ENCODE measurements around the gene SIRT7.
"Not testable (repeated sequence)": the region's sequence is repeated elsewhere in the genome, so short reads cannot be mapped to it uniquely, and the experiment has no call there.

The SIRT7 gene

GRCh38 chr17:81957691-81958432 lies 39.9 kb upstream of the SIRT7 start:
- H3K4me3 ChIP-seq: no peak overlapping the region
- DNase-seq (ENCODE audit: low spot score): no peak
- TF ChIP-seq CTCF (IDR thresholded peaks at IDR 0.05): no peak
- no peak overlapping the region for H3K27ac ChIP-seq

GRCh38 chr17:81956607-81957589 lies 38.9 kb upstream of the SIRT7 start:
- no peak for DNase-seq (ENCODE audit: low spot score)
- H3K4me3 ChIP-seq: no peak overlapping the region
- TF ChIP-seq CTCF (IDR thresholded peaks at IDR 0.05): no peak
- H3K27ac ChIP-seq: no peak overlapping the region

- H3K27ac ChIP-seq: no peak overlapping the region
- no peak for DNase-seq (ENCODE audit: low spot score)
- no peak for TF ChIP-seq CTCF (IDR thresholded peaks at IDR 0.05)
- no peak overlapping the region for H3K4me3 ChIP-seq
These were observed 38.0 kb upstream of the SIRT7 start for GRCh38 chr17:81955756-81956544.

- Histone ChIP-seq H3K27ac (no peak overlapping the region), H3K4me3 (no peak overlapping the region)
- TF ChIP-seq CTCF (IDR thresholded peaks at IDR 0.05): no peak
- DNase-seq (ENCODE audit: low spot score): no peak
These were observed 37.2 kb upstream of the SIRT7 start for GRCh38 chr17:81955058-81955681.

GRCh38 chr17:81954131-81955057 lies 36.4 kb upstream of the SIRT7 start:
- DNase-seq (ENCODE audit: low spot score): no peak
- Histone ChIP-seq H3K27ac (no peak overlapping the region), H3K4me3 (no peak overlapping the region)
- no peak for TF ChIP-seq CTCF (IDR thresholded peaks at IDR 0.05)

- not testable (repeated sequence) for H3K27ac ChIP-seq; DNase-seq (ENCODE audit: low spot score); H3K4me3 ChIP-seq
These were observed 35.5 kb upstream of the SIRT7 start for GRCh38 chr17:81953443-81953842.

Data from coronary artery (tissue), 2 donors.